ENCODE measurements around the gene COL27A1.

Gene COL27A1

DNA sequence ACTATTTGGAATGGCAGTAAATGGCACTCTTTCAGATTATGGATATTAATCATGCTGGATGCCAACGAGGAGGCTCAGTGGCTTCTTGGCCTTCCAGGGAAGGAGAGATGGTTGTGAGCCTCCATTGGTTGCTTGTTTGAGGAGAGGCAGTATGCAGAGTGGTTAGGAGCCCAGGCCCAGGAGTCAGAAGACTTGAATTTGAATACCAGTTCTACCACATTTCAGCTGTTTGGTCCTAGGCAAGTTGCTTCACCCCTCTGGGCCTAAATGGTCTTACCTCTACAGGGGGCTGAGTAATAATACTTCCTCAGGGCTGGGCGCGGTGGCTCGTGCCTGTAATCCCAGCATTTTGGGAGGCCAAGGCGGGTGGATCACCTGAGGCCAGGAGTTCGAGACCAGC, 52.5 kb downstream of the COL27A1 start:
- DNase-seq = no peak

- DNase-seq = no peak
These were observed 53.8 kb downstream of the COL27A1 start for GRCh38 chr9:114209151-114209550.

DNA sequence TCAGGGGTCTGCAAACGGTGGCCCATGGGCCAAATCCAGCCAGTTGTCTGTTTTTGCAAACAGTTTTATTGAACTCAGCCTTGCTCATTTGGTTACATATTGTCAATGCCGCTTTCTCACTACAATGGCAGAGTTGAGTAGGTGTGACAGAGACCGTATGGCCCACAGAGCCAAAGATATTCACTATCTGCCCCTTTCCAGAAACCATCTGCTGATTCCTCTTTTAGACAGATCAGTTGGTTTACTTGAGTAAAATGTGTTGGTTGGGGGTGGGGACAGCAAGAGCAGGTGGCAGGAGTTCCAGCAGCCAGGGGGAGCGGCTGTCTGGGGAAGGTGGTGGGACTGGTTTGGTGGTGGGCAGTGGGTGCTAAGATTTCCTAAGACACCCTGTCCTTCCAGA, 54.8 kb downstream of the COL27A1 start:
- DNase-seq = no peak

DNA sequence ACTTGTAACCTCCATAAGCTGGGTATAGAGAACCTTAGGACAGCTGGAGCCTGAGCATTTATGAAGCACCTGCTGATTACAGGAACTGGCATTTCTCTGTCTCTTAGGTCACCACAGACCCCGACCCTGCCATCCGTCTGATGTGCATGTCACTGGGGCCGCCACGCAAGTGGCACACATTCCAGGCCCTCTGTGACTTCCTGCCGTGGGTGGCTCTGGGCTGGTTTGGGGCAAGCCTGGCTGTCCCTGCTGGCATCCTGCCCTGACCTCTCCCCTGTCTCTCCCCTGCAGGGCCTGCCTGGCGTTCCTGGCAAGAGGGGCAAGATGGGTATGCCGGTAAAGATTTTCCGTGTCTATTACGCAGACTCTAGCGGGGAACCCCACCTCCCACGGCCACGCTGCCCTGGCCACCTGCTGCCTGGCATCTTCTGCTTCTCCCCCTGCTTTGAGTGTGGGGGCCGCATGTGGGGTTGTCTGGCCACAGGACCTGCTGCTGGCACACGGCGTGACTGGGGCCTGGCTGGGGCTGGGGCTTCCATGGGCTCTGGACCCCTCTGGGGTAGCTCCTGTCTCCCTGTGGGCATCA, 55.4 kb downstream of the COL27A1 start:
- DNase-seq = no peak

DNA sequence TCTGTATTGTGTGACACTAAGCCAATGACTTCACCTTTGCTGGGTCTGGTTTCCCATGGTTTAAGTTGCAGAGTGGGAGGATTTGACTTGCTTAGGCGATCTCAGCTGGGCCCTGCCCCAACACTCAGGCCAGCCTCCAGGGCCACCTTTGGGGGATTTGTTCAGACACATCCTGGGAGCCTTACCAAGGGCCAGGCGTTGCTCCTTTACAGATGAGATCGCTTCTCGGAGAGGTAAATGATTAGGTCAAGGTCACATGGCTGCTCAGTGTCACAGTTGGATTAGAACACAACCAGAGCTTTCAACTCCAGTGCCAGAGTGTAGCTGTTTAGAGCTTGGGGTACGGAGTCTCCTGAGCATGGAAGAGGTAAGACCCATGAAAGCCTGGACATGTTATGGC, 57.5 kb downstream of the COL27A1 start:
- no peak for DNase-seq

DNA sequence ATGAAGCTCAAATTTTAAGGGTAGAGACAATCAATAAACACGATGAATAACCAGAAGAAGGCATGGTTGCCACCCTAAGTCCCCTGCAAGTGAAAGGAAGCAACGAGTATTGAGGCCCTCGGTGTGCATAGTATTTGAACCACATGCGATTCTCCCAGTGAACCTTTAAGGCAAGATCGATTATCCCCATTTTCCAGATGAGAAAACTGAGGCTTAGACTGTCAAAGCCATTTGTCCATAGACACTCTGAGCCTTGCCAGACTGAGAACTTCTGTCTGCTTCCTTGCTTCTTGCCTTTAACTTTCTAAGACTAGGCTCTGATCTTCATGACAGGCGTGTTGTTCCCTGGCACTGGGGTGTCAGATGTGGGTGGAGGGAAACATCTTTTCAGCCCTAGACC, 58.2 kb downstream of the COL27A1 start:
- DNase-seq = no peak

DNA sequence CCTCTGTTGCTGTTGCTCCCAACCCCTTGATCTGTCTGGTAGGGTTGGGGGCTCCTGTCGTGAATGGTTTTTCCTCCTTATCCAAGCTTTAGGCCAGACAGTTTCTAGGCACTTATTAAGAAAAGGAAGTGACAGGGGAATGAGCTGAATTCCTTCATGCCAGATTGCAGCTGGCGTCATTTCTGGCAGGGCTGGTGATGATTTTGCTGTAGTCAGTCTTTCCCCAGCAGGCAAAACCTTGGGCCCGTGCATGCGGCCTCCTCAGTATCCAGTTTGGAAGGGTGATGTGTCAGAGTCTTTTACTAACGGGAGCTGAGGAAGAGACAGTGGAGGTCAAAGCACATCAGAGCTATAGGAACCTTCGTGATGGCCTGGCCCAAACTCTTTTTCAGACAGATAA, 58.8 kb downstream of the COL27A1 start:
- DNase-seq = no peak

DNA sequence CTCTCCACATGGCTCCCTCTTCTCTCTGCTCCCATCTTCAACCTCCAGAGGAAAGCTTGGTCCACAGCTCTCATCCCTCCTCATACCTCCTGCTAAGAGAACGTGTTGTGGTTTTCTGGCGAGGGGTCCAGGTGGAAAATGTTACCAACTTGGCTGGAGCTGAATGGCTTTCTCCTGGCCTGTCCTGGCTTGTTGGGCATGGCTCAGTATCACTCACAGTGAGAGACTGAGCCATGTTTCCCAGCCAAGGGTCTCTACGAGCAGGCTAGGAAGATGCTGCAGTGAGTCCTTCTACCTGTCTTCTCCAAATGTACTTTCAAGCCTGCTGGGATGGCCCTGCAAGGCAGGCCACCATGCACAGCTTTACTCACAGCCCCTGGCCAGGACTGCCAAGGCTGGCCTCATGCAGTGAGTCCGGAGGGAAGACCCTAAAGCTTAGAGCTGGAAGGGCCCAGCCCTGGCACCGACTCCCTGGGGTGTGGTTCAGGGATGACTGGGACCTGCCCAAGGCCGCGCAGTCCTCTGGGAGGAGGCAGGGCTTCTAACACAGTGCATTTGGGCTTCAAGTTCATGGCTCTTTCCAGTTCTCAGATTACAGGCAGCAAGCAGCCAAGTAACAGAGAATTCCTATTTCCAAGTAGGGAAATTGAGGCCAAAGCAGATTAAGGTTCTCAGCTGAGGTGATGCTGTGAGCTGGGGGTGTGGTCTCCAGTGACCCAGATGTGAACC, 59.5 kb downstream of the COL27A1 start:
- no peak for DNase-seq

DNA sequence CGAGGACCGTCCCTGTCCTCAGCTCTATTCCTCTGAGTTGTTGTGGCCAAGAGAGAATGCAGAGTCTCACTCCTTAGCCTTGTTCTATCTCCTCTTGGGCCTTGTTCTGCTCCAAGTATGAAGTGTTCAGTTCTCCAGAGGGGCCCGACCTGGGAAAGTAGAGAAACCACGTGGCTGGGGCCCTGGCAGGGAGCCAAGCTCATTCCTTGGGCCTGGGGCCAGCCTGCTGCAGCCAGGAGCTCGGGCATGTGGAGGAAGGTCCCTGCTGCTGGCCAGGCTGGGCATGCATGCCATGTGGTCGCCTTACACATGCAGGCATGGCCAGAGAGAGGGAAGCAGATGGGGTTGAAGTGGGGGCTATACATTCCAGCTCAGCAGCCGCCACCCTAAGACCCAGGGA, 60.7 kb downstream of the COL27A1 start:
- DNase-seq = no peak

DNA sequence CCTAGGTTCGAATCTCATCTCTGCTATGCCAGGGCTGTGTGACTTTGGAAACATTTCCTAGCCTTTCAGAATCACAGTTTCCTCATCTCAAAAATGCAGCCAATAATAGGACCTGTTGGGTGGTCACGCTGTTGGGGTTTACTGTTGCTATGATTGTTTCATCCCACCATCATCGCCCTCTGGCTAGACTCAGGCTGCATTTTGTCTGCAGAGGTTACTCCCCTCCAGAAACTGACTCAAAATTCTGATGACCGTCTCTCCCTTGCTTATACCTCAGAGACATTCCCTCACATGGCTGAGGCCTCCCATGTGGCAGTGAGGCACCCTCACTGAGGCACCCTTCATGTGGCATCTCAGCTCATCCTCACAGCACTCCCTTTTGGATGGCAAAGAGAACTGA, 61.6 kb downstream of the COL27A1 start:
- no peak for DNase-seq

DNA sequence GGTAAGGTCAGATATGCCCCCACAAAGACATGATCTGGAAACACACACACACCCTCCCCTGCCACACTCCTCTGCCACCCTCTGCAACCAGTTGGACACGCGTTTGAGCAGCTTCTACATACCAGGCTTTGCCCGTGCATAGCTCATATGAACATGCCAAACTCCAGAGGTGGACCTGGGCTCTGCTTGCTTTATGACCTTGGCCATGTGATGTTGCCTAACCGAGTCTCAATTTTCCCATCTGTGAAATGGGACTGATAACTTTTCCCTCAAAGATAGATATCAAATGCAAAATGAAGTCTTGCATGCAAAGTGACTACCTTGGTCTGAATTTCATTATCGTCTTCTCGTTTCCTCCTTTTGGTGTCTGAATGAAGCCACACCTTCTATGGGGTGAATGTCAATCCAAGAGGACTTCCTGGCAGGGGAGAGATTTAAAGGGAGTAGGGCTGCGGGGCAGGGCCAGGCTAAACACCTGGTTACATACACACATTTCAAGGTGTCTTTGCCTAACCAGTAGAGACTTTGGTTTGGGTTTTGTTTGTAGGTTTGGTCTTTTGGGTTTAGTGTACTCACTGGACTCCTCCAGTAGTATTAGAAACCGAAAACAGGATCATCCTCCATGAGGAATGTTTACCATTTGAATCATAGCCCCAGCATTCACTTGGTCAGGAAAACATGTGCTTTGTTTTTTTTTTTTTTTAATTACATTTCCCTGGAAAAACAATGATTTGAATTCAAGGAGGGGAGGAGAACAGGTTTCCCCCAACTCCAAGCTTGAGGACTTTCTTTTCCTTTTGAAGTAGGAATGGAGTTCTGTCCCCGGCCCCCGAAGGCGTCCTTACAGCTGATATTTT, 63.2 kb downstream of the COL27A1 start:
- DNase-seq = no peak

GRCh38 chr9:114220061-114220541, 64.8 kb downstream of the COL27A1 start:
- no peak for DNase-seq

- DNase-seq = no peak
These were observed 66.5 kb downstream of the COL27A1 start for GRCh38 chr9:114221706-114222465.

DNA sequence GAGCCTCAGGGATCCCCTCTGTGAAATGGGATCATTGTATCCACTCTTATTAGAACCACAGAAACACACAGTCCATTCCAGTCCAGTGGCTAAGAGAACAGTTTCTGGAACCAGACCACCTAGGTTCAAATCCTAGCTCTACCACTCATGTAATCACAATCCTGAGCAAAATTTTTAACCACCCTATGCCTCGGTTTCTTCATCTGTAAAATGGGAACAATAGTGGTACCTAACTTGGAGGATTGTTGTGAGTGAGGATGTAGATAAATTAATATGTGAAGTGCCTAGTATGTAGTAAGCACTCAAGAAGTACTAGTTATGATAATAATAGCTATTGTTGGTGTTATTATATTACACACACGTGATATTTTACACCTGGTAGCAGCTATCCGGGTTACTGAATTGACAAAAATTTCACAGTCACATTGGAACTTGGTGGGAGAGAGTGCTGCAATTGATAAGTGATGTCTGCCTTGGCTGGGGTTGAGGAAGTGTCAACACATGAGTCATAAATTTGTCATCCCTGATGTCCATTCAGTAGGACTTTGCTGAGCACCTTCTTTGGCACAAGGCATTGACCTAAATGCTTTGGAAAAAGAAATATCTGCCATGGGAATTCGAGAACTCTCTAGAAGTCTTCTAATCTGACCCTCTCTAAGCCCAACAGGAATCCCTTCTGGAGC, 68.4 kb downstream of the COL27A1 start:
- no peak for DNase-seq

DNA sequence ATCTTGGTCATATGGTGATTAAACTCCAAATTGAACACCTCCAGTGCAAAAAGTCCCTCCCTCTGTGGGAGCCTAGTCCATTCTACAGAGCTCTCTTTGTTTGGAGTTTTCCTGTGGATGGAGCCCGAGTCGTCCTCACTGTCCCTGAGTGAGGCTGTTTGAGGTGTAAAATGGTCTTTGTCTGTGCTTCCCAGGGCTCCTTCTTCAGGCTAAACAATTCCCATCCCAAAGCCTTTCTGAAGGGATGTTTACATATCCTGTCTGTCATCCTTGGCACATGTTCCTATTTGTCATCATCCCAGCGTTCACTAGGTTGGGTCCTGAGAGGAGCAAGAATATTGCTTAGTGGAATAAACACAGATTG, 68.9 kb downstream of the COL27A1 start:
- DNase-seq = no peak

DNA sequence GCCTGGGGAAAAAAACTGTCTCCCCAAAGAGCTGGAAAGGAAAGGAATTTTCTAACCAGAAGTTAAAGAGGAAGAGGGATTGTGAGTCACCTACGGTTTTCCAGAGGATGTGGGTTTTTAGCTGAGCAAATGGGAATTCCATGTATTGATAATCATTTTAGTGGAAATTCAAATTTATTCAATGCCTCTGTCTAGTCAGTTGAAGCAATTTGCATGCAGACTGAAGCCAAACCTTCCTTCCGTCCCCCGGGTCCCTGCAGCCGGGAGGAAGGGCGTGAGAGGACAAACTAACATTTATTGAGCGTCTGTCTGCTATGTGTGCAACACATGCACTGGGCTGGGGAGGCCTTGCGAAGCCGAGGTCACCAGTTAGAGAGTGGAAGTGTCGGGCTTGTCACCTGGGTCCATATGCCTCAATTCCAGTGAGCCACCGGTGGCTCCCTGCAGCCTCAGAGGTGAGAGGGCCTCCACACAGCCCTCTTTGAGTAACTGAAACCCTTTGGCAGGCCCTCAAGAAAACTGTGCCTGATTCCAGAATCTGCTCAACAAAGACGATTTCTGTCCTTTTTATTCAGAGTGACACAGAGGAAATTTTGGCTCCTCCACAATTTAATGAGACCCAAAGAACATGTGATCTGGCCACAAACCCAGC, 70.3 kb downstream of the COL27A1 start:
- no peak for DNase-seq

DNA sequence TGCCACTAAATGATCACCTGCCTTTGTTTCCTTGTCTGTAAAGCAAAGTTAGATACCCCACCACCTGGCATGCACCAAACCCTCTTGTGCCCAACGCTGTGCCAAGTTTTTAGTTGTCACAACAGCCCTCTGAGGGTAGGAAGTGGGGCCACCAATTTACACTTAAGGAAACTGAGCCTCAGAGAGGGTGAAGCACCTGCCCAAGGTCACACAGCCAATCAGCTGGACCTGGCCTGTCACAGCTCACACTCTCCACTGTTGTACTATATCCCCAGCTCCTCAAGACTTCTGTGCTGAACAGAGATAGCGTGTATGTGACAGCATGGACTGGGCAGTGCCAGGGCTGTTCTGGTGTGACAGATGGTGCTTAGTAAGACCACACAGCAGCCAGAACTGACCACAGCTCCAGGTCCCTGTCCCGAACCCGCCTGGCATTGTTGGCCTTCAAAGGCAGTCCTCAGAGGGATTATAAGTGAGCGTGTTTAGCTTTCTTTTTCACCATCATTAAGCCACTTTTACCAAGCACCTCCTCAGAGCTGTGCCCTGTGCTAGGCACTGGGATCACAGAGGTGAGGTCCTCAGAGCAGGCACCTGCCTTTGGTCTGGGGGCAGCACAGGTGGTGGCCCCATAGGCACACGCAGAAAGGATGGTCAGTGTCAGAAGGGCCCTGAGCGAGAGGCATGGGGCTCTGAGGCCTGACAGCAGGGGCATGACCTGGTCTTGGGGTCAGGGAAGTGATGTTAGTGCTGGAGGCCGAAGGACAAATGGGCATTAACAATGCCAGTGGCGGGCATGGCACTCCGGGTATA, 71.1 kb downstream of the COL27A1 start:
- DNase-seq = no peak

DNA sequence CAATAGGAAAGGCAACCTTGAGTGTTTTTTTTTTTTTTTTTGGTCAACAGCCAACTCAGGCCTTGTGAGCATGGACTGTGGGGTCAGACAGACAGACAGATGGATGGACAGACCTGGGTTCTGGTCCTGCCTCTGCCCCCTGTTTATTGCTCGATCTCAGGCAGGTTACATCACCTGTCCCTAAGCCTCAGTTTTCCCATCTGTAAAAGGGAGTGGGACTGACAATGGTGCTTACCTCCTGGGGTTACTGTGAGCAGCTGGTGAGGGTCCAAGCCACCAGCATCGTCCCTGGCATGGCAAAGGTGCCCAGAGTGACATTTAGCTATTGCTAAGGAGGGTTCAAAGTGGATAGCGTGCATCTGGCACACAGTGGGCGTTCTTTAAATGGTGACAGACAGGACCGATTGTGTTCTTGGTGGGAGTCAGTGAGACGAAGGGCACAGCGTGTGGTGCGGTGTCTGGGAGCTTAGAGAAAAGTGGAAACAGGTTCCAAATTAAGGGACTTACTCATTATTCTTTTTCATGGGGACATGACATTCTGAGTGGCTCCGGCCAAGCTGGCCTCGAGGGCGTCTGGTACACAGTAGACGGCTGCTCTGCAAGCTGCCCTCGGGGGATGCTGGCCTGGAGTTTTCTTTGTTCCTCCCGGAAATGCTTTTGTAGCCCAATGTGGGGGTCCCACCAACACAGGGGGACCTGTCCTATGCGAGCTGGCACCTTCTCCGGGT, 72.1 kb downstream of the COL27A1 start:
- DNase-seq = no peak

DNA sequence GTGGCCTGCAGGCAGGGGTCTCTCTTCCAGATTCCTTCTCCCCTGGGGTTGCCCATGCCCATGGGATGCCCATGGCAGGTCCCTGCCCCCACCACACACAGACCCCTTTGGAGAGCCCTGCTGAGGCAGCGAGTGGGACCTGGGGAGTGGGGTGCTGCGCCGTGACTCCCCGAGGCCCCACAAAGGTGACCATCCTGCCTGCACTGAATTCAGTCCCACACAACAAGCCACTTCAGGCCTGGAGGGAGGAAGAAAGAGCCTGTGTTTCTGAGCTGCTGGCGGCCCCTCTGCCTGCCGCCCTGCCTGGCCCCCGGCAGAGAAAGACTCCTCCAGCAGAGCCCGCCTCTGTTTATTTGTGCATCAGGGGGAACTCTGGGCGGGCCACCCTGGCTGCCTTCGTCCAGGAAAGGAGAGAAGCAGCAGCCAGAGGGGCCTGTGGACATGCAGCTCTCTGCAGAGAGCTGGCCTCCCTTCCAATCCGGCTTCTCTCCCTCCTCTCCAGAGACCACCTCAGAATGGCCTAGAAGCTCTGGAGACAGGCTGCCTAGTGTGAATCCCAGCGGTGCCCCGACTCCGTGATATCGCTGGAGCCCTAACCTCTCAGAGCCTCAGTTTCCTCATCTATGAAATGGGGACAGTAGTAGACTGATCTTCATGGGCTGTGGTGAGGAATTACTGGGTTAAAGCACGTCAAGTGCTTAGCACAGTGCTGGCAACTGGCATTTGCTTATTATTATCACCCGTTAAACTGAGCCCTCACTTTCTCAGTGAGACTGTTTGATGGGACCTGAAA, 72.9 kb downstream of the COL27A1 start:
- DNase-seq = no peak

DNA sequence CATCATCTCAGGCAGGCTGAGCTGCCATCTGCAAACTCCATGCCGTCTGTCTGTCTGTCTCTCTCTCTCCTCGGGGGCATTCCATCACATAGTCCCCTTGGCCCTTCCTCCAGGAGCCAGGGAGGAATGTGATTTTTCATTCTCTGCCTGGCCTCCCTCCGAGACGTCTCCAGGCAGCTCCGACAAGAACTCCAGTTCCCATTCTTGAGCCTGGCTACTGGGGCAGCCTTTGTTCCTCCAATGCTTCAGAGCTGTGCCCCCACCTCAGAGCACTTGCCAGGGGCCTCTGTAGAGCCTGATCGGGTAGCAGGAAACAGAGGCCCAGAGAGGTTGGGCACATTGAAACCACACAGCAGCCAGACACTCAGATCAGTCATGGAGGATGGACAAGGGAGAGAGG, 74.0 kb downstream of the COL27A1 start:
- DNase-seq = no peak
